HEK293 (cell line): Measurements from ENCODE around the gene RNF31.

Experiments
- CTCF ChIA-PET: fragments of 350-600 bp; formaldehyde crosslinking; extraction: SDS; loops from one replicate; lab custom pipeline; 2021; ENCODE audit warnings: antibody characterized with exemption; lab: Yijun Ruan, JAX
- POLR2A ChIA-PET: fragments of 300-600 bp; formaldehyde crosslinking; extraction: SDS; loops from one replicate; lab custom pipeline; 2020; ENCODE audit warnings: antibody characterized with exemption, inconsistent platforms; lab: Yijun Ruan, JAX
- H3K27ac ChIP-seq: fragments of 200-500 bp; sonication (Bioruptor generic); 2 replicates; pipeline ENCODE4 v1.5.1; 2014; ENCODE audit warnings: low read depth, low read length, control low read depth, inconsistent platforms; ENCODE audit errors: extremely low read depth
- H3K36me3 ChIP-seq, 2 experiments: fragments of 200-500 bp in 1 of 2; sonication (Bioruptor generic) in 1 of 2; 1 replicate in 1 of 2; 2 replicates in 1 of 2; pipeline ENCODE4 v1.5.1; 2014 to 2017; ENCODE audit warnings: inconsistent platforms in 2 of 2, low read length in 2 of 2; ENCODE audit not compliant: control insufficient read depth in 2 of 2, insufficient read depth in 1 of 2
- H3K4me1 ChIP-seq: fragments of 200-500 bp; sonication (Bioruptor generic); 2 replicates; pipeline ENCODE4 v1.5.1; 2014; ENCODE audit warnings: mild to moderate bottlenecking, low read length, inconsistent platforms; ENCODE audit not compliant: control insufficient read depth, insufficient read depth
- H3K4me3 ChIP-seq: 2 replicates; pipeline ENCODE4 v1.5.1; 2011; ENCODE audit warnings: low read depth, mild to moderate bottlenecking, control low read depth, low read length, moderate library complexity
- H3K9me3 ChIP-seq: fragments of 200-500 bp; sonication (Bioruptor generic); 2 replicates; pipeline ENCODE4 v1.5.1; 2014; ENCODE audit warnings: low read depth, low read length, inconsistent platforms; ENCODE audit not compliant: control insufficient read depth, insufficient read depth
- BCL11B ChIP-seq: fragments of 450-650 bp; formaldehyde crosslinking; IDR thresholded peaks from 2 replicates; pipeline ENCODE4 v1.5.1; 2016; ENCODE audit warnings: low read depth, missing biosample characterization, missing genetic modification characterization
- KLF17 ChIP-seq: fragments of 450-650 bp; formaldehyde crosslinking; IDR thresholded peaks from 2 replicates; pipeline ENCODE4 v1.5.1; 2016; ENCODE audit warnings: missing biosample characterization, missing genetic modification characterization
- PATZ1 ChIP-seq: fragments of 450-650 bp; formaldehyde crosslinking; IDR thresholded peaks from 2 replicates; pipeline ENCODE4 v1.5.1; 2016; ENCODE audit warnings: missing biosample characterization, missing genetic modification characterization
- REST ChIP-seq: fragments of 450-650 bp; formaldehyde crosslinking; IDR thresholded peaks from 2 replicates; pipeline ENCODE4 v1.5.1; 2016; ENCODE audit warnings: missing biosample characterization, missing genetic modification characterization
- SCRT1 ChIP-seq: fragments of 450-650 bp; formaldehyde crosslinking; IDR thresholded peaks from 2 replicates; pipeline ENCODE4 v1.5.1; 2016; ENCODE audit warnings: missing biosample characterization, missing genetic modification characterization, borderline replicate concordance
- SP7 ChIP-seq: fragments of 450-650 bp; formaldehyde crosslinking; IDR thresholded peaks from 2 replicates; pipeline ENCODE4 v1.5.1; 2016; ENCODE audit warnings: missing biosample characterization, missing genetic modification characterization
- TCF7L2 ChIP-seq: IDR thresholded peaks from 2 replicates; pipeline ENCODE4 v1.6.1; 2011; ENCODE audit warnings: low read depth, mild to moderate bottlenecking, inconsistent platforms, low read length, moderate library complexity, borderline replicate concordance
- ZFP69B ChIP-seq: fragments of 450-650 bp; formaldehyde crosslinking; IDR thresholded peaks from 2 replicates; pipeline ENCODE4 v1.5.1; 2016; ENCODE audit warnings: missing biosample characterization, missing genetic modification characterization
- ZNF121 ChIP-seq: fragments of 450-650 bp; formaldehyde crosslinking; IDR thresholded peaks from 2 replicates; pipeline ENCODE4 v1.5.1; 2016; ENCODE audit warnings: missing biosample characterization, missing genetic modification characterization
- ZNF221 ChIP-seq: fragments of 450-650 bp; formaldehyde crosslinking; IDR thresholded peaks from 2 replicates; pipeline ENCODE4 v1.5.1; 2017; ENCODE audit warnings: missing biosample characterization, missing genetic modification characterization, borderline replicate concordance
- ZNF266 ChIP-seq: fragments of 450-650 bp; formaldehyde crosslinking; IDR thresholded peaks from 2 replicates; pipeline ENCODE4 v1.5.1; 2016; ENCODE audit warnings: missing biosample characterization, missing genetic modification characterization, low read depth
- ZNF302 ChIP-seq: fragments of 450-650 bp; formaldehyde crosslinking; IDR thresholded peaks from 2 replicates; pipeline ENCODE4 v1.5.1; 2016; ENCODE audit warnings: missing biosample characterization, missing genetic modification characterization, low read depth
- ZNF324 ChIP-seq: fragments of 450-650 bp; formaldehyde crosslinking; IDR thresholded peaks from 2 replicates; pipeline ENCODE4 v1.5.1; 2016; ENCODE audit warnings: missing biosample characterization, missing genetic modification characterization
- ZNF37A ChIP-seq: fragments of 450-650 bp; IDR thresholded peaks from 2 replicates; pipeline ENCODE4 v1.5.1; 2018; ENCODE audit warnings: missing biosample characterization, missing genetic modification characterization
- ZNF529 ChIP-seq: fragments of 450-650 bp; formaldehyde crosslinking; IDR thresholded peaks from 2 replicates; pipeline ENCODE4 v1.5.1; 2017; ENCODE audit warnings: missing genetic modification characterization, missing biosample characterization; ENCODE audit not compliant: insufficient replicate concordance
- ZNF544 ChIP-seq: fragments of 450-650 bp; formaldehyde crosslinking; IDR thresholded peaks from 2 replicates; pipeline ENCODE4 v1.5.0; 2017; ENCODE audit warnings: missing biosample characterization, missing genetic modification characterization
- ZNF555 ChIP-seq: fragments of 450-650 bp; formaldehyde crosslinking; conservative IDR thresholded peaks from 2 replicates; pipeline ENCODE4 v1.5.1; 2017; ENCODE audit warnings: missing biosample characterization, mild to moderate bottlenecking, missing genetic modification characterization, inconsistent platforms
- ZNF580 ChIP-seq: fragments of 450-650 bp; formaldehyde crosslinking; IDR thresholded peaks from 2 replicates; pipeline ENCODE4 v1.5.1; 2016; ENCODE audit warnings: missing biosample characterization, missing genetic modification characterization
- ZNF610 ChIP-seq: fragments of 450-650 bp; formaldehyde crosslinking; IDR thresholded peaks from 2 replicates; pipeline ENCODE4 v1.5.1; 2016; ENCODE audit warnings: missing biosample characterization, missing genetic modification characterization, borderline replicate concordance
- ZNF621 ChIP-seq: fragments of 450-650 bp; formaldehyde crosslinking; IDR thresholded peaks from 2 replicates; pipeline ENCODE4 v1.5.1; 2017; ENCODE audit warnings: missing biosample characterization, missing genetic modification characterization
- ZNF624 ChIP-seq: fragments of 450-650 bp; formaldehyde crosslinking; IDR thresholded peaks from 2 replicates; pipeline ENCODE4 v1.5.1; 2017; ENCODE audit warnings: missing biosample characterization, missing genetic modification characterization
- ZNF664 ChIP-seq: fragments of 450-650 bp; formaldehyde crosslinking; IDR thresholded peaks from 2 replicates; pipeline ENCODE4 v1.5.1; 2016; ENCODE audit warnings: missing biosample characterization, missing genetic modification characterization
- ZNF830 ChIP-seq: fragments of 450-650 bp; IDR thresholded peaks from 2 replicates; pipeline ENCODE4 v1.5.0; 2018; ENCODE audit warnings: missing biosample characterization, missing genetic modification characterization, low read depth, mild to moderate bottlenecking, moderate library complexity
- ZNF837 ChIP-seq: fragments of 450-650 bp; formaldehyde crosslinking; IDR thresholded peaks from 2 replicates; pipeline ENCODE4 v1.5.1; 2016; ENCODE audit warnings: missing biosample characterization, missing genetic modification characterization
- TF ChIP-seq, protein P1 (sequence below): fragments of 450-650 bp; formaldehyde crosslinking; IDR thresholded peaks from 2 replicates; pipeline ENCODE4 v1.5.1; 2017; ENCODE audit warnings: missing biosample characterization, missing genetic modification characterization
- TF ChIP-seq, protein P2 (sequence below): fragments of 450-650 bp; formaldehyde crosslinking; IDR thresholded peaks from 2 replicates; pipeline ENCODE4 v1.5.1; 2017; ENCODE audit warnings: missing biosample characterization, missing genetic modification characterization

RNF31 gene

GRCh38 chr14:24179961-24180796, 32.9 kb downstream of the RNF31 start:
- Histone ChIP-seq H3K27ac (no peak overlapping the region; the same call in 1 of the 2 replicates), H3K9me3 (no peaks in the 10 kb centered on the region), H3K4me3 (no peak overlapping the region), H3K4me1 (no peaks in the 10 kb centered on the region), H3K36me3 (peaks cover 0 to 86% of the 10 kb centered on the region in 2 experiments; a peak in 2 of 3 replicates)
- ChIA-PET CTCF (interaction anchor here (0.8 to 1.7 kb wide), 2 partner anchors 19 to 122 kb away, joined by 3 to 5 read pairs; partner anchors contain the start of gene IRF9), POLR2A (interaction anchor here (1.0 to 2.0 kb wide), 6 partner anchors 10 to 86 kb away, joined by 3 to 8 read pairs (median 3); partner anchors contain the start of genes IRF9, MDP1 and PCK2)
- TF ChIP-seq ZNF837 (no peak), SCRT1 (tag by site-specific recombination) (no peak), KLF17 (tag by site-specific recombination) (peak; percentile 58; the same call in 1 of the 2 replicates), PATZ1 (tag by site-specific recombination) (peak; percentile 35; the same call in 1 of the 2 replicates), ZNF621 (tag by site-specific recombination) (no peak), ZNF555 (tag by site-specific recombination) (no peak), ZNF121 (tag by site-specific recombination) (no peak), ZNF324 (tag by site-specific recombination) (0 out of 2 replicates have a peak, but pooled peaks have one; percentile 39), TCF7L2 (no peak), ZNF302 (tag by site-specific recombination) (no peak), ZNF266 (no peak), ZNF221 (no peak), ZNF830 (tag by site-specific recombination) (no peak), ZNF37A (tag by site-specific recombination) (no peak), ZNF580 (no peak), ZFP69B (tag by site-specific recombination) (peak; percentile 56; the same call in 1 of the 2 replicates), ZNF624 (tag by site-specific recombination) (no peak), ZNF610 (tag by site-specific recombination) (no peak), BCL11B (tag by site-specific recombination) (no peak), SP7 (tag by site-specific recombination) (peak; percentile 71), ZNF529 (tag by site-specific recombination) (no peak), ZNF664 (tag by site-specific recombination) (no peak), ZNF544 (tag by site-specific recombination) (no peak), REST (no peak)
- TF ChIP-seq, protein P1, sequence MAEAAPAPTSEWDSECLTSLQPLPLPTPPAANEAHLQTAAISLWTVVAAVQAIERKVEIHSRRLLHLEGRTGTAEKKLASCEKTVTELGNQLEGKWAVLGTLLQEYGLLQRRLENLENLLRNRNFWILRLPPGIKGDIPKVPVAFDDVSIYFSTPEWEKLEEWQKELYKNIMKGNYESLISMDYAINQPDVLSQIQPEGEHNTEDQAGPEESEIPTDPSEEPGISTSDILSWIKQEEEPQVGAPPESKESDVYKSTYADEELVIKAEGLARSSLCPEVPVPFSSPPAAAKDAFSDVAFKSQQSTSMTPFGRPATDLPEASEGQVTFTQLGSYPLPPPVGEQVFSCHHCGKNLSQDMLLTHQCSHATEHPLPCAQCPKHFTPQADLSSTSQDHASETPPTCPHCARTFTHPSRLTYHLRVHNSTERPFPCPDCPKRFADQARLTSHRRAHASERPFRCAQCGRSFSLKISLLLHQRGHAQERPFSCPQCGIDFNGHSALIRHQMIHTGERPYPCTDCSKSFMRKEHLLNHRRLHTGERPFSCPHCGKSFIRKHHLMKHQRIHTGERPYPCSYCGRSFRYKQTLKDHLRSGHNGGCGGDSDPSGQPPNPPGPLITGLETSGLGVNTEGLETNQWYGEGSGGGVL (tag by site-specific recombination): no peak
- TF ChIP-seq, protein P2, sequence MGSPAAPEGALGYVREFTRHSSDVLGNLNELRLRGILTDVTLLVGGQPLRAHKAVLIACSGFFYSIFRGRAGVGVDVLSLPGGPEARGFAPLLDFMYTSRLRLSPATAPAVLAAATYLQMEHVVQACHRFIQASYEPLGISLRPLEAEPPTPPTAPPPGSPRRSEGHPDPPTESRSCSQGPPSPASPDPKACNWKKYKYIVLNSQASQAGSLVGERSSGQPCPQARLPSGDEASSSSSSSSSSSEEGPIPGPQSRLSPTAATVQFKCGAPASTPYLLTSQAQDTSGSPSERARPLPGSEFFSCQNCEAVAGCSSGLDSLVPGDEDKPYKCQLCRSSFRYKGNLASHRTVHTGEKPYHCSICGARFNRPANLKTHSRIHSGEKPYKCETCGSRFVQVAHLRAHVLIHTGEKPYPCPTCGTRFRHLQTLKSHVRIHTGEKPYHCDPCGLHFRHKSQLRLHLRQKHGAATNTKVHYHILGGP: no peak
